ENCODE data around the gene MAT2A. TPM values are rescaled to one million over a fixed set of nuclear protein-coding genes. Genes with fewer than 3 reads are reported as not detected.

Gene MAT2A
- total RNA-seq, result 100 to 1,000 TPM; 303 to 511 (median 354) TPM

GRCh38 chr2:85538507-85539360 is at the start of gene MAT2A:
MAT2A (plus strand) TSS chr2:85539168; CDS start chr2:85539288, 120 bp downstream.
- Histone ChIP-seq H3K4me1 (peaks cover 31 to 38% of the 10 kb centered on the region in 2 donors), H3K36me3 (peaks cover 28 to 35% of the 10 kb centered on the region in 2 donors), H3K27ac (peak within 1 kb of the TSS; percentile 97 to 100 (median 98)), H3K27me3 (no peaks in the 10 kb centered on the region), H3K4me3 (replicated peaks in 1 of 3) (peak within 1 kb of the TSS; percentile 52 to 94 (median 89)), H3K9me3 (no peaks in the 10 kb centered on the region)
- TF ChIP-seq CTCF (IDR thresholded peaks at IDR 0.05) (peak; percentile 39 to 84 (median 78)), POLR2A (IDR thresholded peaks at IDR 0.05) (peak; percentile 98 to 100)
- peak; percentile 95 to 96 for DNase-seq
- intact Hi-C loops (cut with DNase I), result no loop called here
- WGBS, 2 donors, result 1 to 2% methylated on average over 32 to 40 of the region's 92 CpGs

GRCh38 chr2:85490861-85491755 is 47.9 kb upstream of the MAT2A start:
- WGBS, 2 donors, result 84 to 92% methylated on average over 3 of the region's 3 CpGs
- TF ChIP-seq CTCF (IDR thresholded peaks at IDR 0.05) (no peak), POLR2A (IDR thresholded peaks at IDR 0.05) (no peak)

GRCh38 chr2:85496436-85496835 is 42.5 kb upstream of the MAT2A start:
- 97 to 100% methylated on average over 1 of the region's 1 CpG for WGBS, 2 donors
- H3K4me1 ChIP-seq, result peaks cover 0 to 3% of the 10 kb centered on the region in 2 donors

More at GRCh38 chr2:85490861-85491755, 47.9 kb upstream of the MAT2A start:
- intact Hi-C loops (cut with DNase I), result no loop called here
- Histone ChIP-seq H3K4me1 (peaks cover 0 to 3% of the 10 kb centered on the region in 2 donors), H3K36me3 (no peaks in the 10 kb centered on the region), H3K9me3 (no peaks in the 10 kb centered on the region), H3K4me3 (replicated peaks in 1 of 3) (no peak overlapping the region), H3K27ac (no peak overlapping the region), H3K27me3 (no peaks in the 10 kb centered on the region)
- DNase-seq, result no peak

GRCh38 chr2:85497944-85498630 is 40.9 kb upstream of the MAT2A start:
- Histone ChIP-seq H3K9me3 (no peaks in the 10 kb centered on the region), H3K27ac (no peak overlapping the region), H3K36me3 (no peaks in the 10 kb centered on the region), H3K4me3 (replicated peaks in 1 of 3) (no peak overlapping the region), H3K27me3 (no peaks in the 10 kb centered on the region), H3K4me1 (peaks cover 0 to 3% of the 10 kb centered on the region in 2 donors)
- no peak for DNase-seq
- no peak for TF ChIP-seq CTCF (IDR thresholded peaks at IDR 0.05)
- TF ChIP-seq POLR2A (IDR thresholded peaks at IDR 0.05), result no peak
- WGBS, 2 donors, result 95 to 96% methylated on average over 4 of the region's 4 CpGs
- intact Hi-C loops (cut with DNase I), result no loop called here

More at GRCh38 chr2:85496436-85496835, 42.5 kb upstream of the MAT2A start:
- Histone ChIP-seq H3K27me3 (no peaks in the 10 kb centered on the region), H3K9me3 (no peaks in the 10 kb centered on the region), H3K27ac (no peak overlapping the region), H3K36me3 (no peaks in the 10 kb centered on the region), H3K4me3 (replicated peaks in 1 of 3) (no peak overlapping the region)
- TF ChIP-seq CTCF (IDR thresholded peaks at IDR 0.05), result no peak
- TF ChIP-seq POLR2A (IDR thresholded peaks at IDR 0.05), result no peak
- no peak for DNase-seq
- intact Hi-C loops (cut with DNase I), result no loop called here
